Prostate gland (tissue), 2 donors: ENCODE data around the gene GTPBP1. TPM values are rescaled to one million over a fixed set of nuclear protein-coding genes. Genes with fewer than 3 reads are reported as not detected.

Experiments
- DNase-seq: peaks from one replicate; pipeline ENCODE4 v3.0.0-alpha.2; 2019; ENCODE audit warnings: low spot score
- H3K27ac ChIP-seq, 2 donors: fragments of 200-600 bp; sonication (generic); 2 replicates each; pipeline ENCODE4 v1.5.1; 2017 to 2019
- H3K27me3 ChIP-seq: fragments of 200-600 bp; sonication (generic); replicated peaks from 2 replicates; pipeline ENCODE4 v1.5.1; 2019; ENCODE audit not compliant: insufficient read depth
- H3K36me3 ChIP-seq, 2 donors: fragments of 200-600 bp; sonication (generic); 1 replicate in 1 of 2; 2 replicates in 1 of 2; pipeline versions ENCODE4 v1.5.1 to v1.8.1; 2017 to 2019
- H3K4me1 ChIP-seq: fragments of 200-600 bp; sonication (generic); replicated peaks from 2 replicates; pipeline ENCODE4 v1.5.1; 2019
- H3K4me3 ChIP-seq, 2 donors: fragments of 200-600 bp; sonication (generic); 2 replicates each; pipeline ENCODE4 v1.5.1; 2017 to 2019
- H3K9me3 ChIP-seq: fragments of 200-600 bp; sonication (generic); 2 replicates; pipeline ENCODE4 v1.5.1; 2017
- POLR2A ChIP-seq: fragments of 450-650 bp; IDR thresholded peaks from one replicate; pipeline ENCODE4 v1.6.1; 2016; ENCODE audit warnings: antibody characterized with exemption, mild to moderate bottlenecking
- POLR2AphosphoS5 ChIP-seq: sonication (generic); formaldehyde crosslinking; IDR thresholded peaks from one replicate; pipeline ENCODE4 v1.6.1; 2017; ENCODE audit warnings: antibody characterized with exemption
- WGBS: methylation state at CpG from one replicate; pipeline ENCODE4 v1.1.5; 2018; 5-methylcytosine and 5-hydroxymethylcytosine counted together
- intact Hi-C: fragments of 100-400 bp; cut with DNase I; formaldehyde crosslinking; loops from one replicate; pipeline ENCODE4 v1.14.2; 2022
- total RNA-seq, 2 donors: library from RNA; depleted of rRNA; stranded (reverse); fragments of >200 nt; gene quantifications; one replicate each; pipeline ENCODE4 v1.1.0, GENCODE V29; 2016
- TF ChIP-seq, protein P1 (sequence below), 4 experiments: fragments of 200-600 bp in 2 of 4; fragments of 450-650 bp in 2 of 4; sonication (generic) in 2 of 4; IDR thresholded peaks; 1 replicate in 3 of 4; 2 replicates in 1 of 4; pipeline ENCODE4 v1.5.1; 2016 to 2019; ENCODE audit warnings: antibody characterized with exemption in 4 of 4, mild to moderate bottlenecking in 2 of 4, moderate library complexity in 2 of 4

The GTPBP1 gene
- total RNA-seq, 2 donors from 2014 or later: 61.9 to 74.5 TPM

GRCh38 chr22:38716826-38717225, 11.1 kb downstream of the GTPBP1 start:
- no peak for DNase-seq
- TF ChIP-seq, protein P1, sequence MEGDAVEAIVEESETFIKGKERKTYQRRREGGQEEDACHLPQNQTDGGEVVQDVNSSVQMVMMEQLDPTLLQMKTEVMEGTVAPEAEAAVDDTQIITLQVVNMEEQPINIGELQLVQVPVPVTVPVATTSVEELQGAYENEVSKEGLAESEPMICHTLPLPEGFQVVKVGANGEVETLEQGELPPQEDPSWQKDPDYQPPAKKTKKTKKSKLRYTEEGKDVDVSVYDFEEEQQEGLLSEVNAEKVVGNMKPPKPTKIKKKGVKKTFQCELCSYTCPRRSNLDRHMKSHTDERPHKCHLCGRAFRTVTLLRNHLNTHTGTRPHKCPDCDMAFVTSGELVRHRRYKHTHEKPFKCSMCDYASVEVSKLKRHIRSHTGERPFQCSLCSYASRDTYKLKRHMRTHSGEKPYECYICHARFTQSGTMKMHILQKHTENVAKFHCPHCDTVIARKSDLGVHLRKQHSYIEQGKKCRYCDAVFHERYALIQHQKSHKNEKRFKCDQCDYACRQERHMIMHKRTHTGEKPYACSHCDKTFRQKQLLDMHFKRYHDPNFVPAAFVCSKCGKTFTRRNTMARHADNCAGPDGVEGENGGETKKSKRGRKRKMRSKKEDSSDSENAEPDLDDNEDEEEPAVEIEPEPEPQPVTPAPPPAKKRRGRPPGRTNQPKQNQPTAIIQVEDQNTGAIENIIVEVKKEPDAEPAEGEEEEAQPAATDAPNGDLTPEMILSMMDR (IDR thresholded peaks at IDR 0.05): no peak
- TF ChIP-seq POLR2A (no peak), POLR2AphosphoS5 (no peak)
- Histone ChIP-seq H3K4me3 (no peak overlapping the region), H3K27ac (no peak overlapping the region), H3K36me3 (peaks cover 0 to 12% of the 10 kb centered on the region in 2 donors), H3K27me3 (no peaks in the 10 kb centered on the region), H3K9me3 (no peaks in the 10 kb centered on the region), H3K4me1 (no peaks in the 10 kb centered on the region)
- 88% methylated on average over 9 of the region's 9 CpGs for WGBS
- intact Hi-C loops: no loop called here

DNA sequence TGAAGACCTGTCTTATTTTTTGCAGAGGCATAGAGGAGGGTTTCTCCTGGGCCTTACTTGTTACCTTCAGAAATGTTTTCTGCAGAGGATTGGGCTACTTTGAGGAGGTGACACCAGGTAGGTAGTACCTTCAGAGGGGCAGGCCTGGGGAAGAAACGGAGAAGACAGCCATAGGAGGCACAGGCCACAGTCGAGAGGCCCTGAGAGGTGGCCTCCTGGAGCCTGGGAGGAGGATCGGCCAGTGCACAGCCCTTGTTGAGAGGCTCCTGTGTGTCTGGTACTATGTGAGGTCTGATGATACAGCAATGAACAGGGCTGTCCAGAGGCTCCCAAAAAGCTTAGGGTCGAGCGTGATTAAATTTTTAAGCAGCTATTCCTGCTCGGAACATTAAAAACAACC, 11.5 kb downstream of the GTPBP1 start:
- no peaks in the 10 kb centered on the region for H3K4me1 ChIP-seq

GRCh38 chr22:38718414-38718813, 12.7 kb downstream of the GTPBP1 start:
- peak; percentile 59 for DNase-seq
- peak overlapping the region in 1 of 2 donors; percentile 4 for H3K27ac ChIP-seq
- intact Hi-C loops: no loop called here
- no peak overlapping the region for H3K4me3 ChIP-seq
- TF ChIP-seq POLR2A (no peak), POLR2AphosphoS5 (peak; percentile 46)
- TF ChIP-seq, protein P1 (IDR thresholded peaks at IDR 0.05): peak in 2 of 4 experiments; percentile 59 to 71
- H3K4me1 ChIP-seq: no peaks in the 10 kb centered on the region
- H3K27me3 ChIP-seq: no peaks in the 10 kb centered on the region
- 20% methylated on average over 6 of the region's 6 CpGs for WGBS
- H3K36me3 ChIP-seq: peaks cover 0 to 12% of the 10 kb centered on the region in 2 donors
- H3K9me3 ChIP-seq: no peaks in the 10 kb centered on the region

More for the DNA sequence above, 11.5 kb downstream of the GTPBP1 start:
- no peak for DNase-seq
- Histone ChIP-seq H3K9me3 (no peaks in the 10 kb centered on the region), H3K36me3 (peaks cover 0 to 12% of the 10 kb centered on the region in 2 donors), H3K27ac (no peak overlapping the region), H3K27me3 (no peaks in the 10 kb centered on the region), H3K4me3 (no peak overlapping the region)
- TF ChIP-seq POLR2AphosphoS5: no peak
- TF ChIP-seq POLR2A: no peak
- TF ChIP-seq, protein P1 (IDR thresholded peaks at IDR 0.05): no peak
- 94% methylated on average over 6 of the region's 6 CpGs for WGBS
- intact Hi-C loops: no loop called here

GRCh38 chr22:38719196-38719595, 13.5 kb downstream of the GTPBP1 start:
- Histone ChIP-seq H3K27ac (no peak overlapping the region), H3K4me3 (no peak overlapping the region), H3K27me3 (no peaks in the 10 kb centered on the region), H3K9me3 (no peaks in the 10 kb centered on the region), H3K4me1 (no peaks in the 10 kb centered on the region), H3K36me3 (peaks cover 0 to 14% of the 10 kb centered on the region in 2 donors)
- TF ChIP-seq, protein P1 (IDR thresholded peaks at IDR 0.05): no peak
- TF ChIP-seq POLR2A (no peak), POLR2AphosphoS5 (no peak)
- intact Hi-C loops: no loop called here
- WGBS: 87% methylated on average over 6 of the region's 6 CpGs
- no peak for DNase-seq

DNA sequence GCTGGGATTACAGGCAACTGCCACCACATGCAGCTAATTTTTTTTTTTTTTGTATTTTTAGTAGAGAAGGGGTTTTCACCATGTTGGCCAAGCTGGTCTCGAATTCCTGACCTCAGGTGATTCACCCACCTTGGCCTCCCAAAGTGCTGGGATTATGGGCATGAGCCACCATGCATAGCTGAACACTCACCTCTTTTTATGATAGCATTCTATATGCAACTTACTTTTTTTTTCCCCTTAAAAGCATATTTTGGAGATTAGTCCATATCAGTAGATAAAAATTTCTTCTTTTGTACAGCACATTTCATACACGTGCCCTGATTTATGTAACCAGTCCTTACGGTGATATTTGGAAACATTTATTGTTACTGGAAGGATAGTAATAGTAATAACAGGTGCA, 14.6 kb downstream of the GTPBP1 start:
- intact Hi-C loops: no loop called here
- Histone ChIP-seq H3K9me3 (no peaks in the 10 kb centered on the region), H3K4me1 (no peaks in the 10 kb centered on the region), H3K27me3 (no peaks in the 10 kb centered on the region), H3K27ac (no peak overlapping the region), H3K4me3 (no peak overlapping the region), H3K36me3 (peaks cover 0 to 17% of the 10 kb centered on the region in 2 donors)
- WGBS: 95% methylated on average over 3 of the region's 3 CpGs
- no peak for DNase-seq
- TF ChIP-seq POLR2A: no peak
- TF ChIP-seq POLR2AphosphoS5: no peak
- TF ChIP-seq, protein P1 (IDR thresholded peaks at IDR 0.05): no peak
